B cell (primary cell): ENCODE data around the gene STMP1. TPM values are rescaled to one million over a fixed set of nuclear protein-coding genes. Genes with fewer than 3 reads are reported as not detected.

Source experiments
- ATAC-seq: fragments of 200-7000 bp; cut with Tn5 transposase; one replicate; pipeline ENCODE4 v1.10.0; 2021; ENCODE audit warnings: low read depth, mild to moderate bottlenecking, moderate number of reproducible peaks, moderate library complexity
- CTCF ChIA-PET: fragments of 350-600 bp; sonication (Branson Sonifier 250); formaldehyde crosslinking; loops from one replicate; lab custom pipeline; 2021; ENCODE audit warnings: antibody characterized with exemption, inconsistent platforms; lab: Charles Lee
- POLR2A ChIA-PET: fragments of 350-600 bp; sonication (Branson Sonifier 250); formaldehyde crosslinking; loops from one replicate; lab custom pipeline; 2021; ENCODE audit warnings: antibody characterized with exemption; lab: Charles Lee
- DNase-seq: peaks from one replicate; pipeline ENCODE4 v3.0.0; 2013
- H2AFZ ChIP-seq: 2 replicates; pipeline ENCODE4 v1.6.1; 2012; ENCODE audit warnings: mild to moderate bottlenecking, low read depth, low read length; ENCODE audit not compliant: insufficient read depth, poor library complexity, severe bottlenecking
- H3K27ac ChIP-seq, 2 donors: 1 replicate in 1 of 2; 2 replicates in 1 of 2; pipeline ENCODE4 v1.5.1; 2012 to 2013; ENCODE audit warnings: low read length in 2 of 2, mild to moderate bottlenecking in 2 of 2, moderate library complexity in 1 of 2
- H3K27me3 ChIP-seq, 4 experiments: fragments of 200-600 bp in 1 of 4; sonication (generic) in 1 of 4; replicated peaks in 1 of 4; 1 replicate in 2 of 4; 2 replicates in 2 of 4; pipeline versions ENCODE4 v1.6.1 to v1.7.0; 2013 to 2016; ENCODE audit warnings: low read length in 3 of 4, mild to moderate bottlenecking in 2 of 4, mixed read lengths in 1 of 4, moderate library complexity in 1 of 4; ENCODE audit not compliant: insufficient read depth in 4 of 4, control insufficient read depth in 3 of 4; ENCODE audit errors: control extremely low read depth in 1 of 4
- H3K36me3 ChIP-seq, 2 experiments: replicated peaks in 1 of 2; 1 replicate in 1 of 2; 2 replicates in 1 of 2; pipeline versions ENCODE4 v1.6.1 to v1.7.1; 2013; ENCODE audit warnings: low read length in 1 of 2; ENCODE audit not compliant: insufficient read depth in 2 of 2, control insufficient read depth in 1 of 2; ENCODE audit errors: control extremely low read depth in 1 of 2, extremely low read depth in 1 of 2
- H3K4me1 ChIP-seq, 2 donors: fragments of 200-600 bp in 1 of 2; sonication (generic) in 1 of 2; 1 replicate in 1 of 2; 2 replicates in 1 of 2; pipeline versions ENCODE4 v1.5.1 to v1.6.1; 2013 to 2017; ENCODE audit warnings: low read length in 2 of 2; ENCODE audit not compliant: control insufficient read depth in 2 of 2, insufficient read depth in 2 of 2
- H3K4me2 ChIP-seq: replicated peaks from 2 replicates; pipeline ENCODE3; 2012; ENCODE audit warnings: mild to moderate bottlenecking, low read depth, low read length; ENCODE audit not compliant: poor library complexity, severe bottlenecking
- H3K4me3 ChIP-seq, 5 experiments: fragments of 200-600 bp in 1 of 5; sonication (generic) in 1 of 5; 1 replicate in 3 of 5; 2 replicates in 2 of 5; pipeline versions ENCODE4 v1.5.1 to v1.7.0; 2011 to 2016; ENCODE audit warnings: low read length in 4 of 5, mild to moderate bottlenecking in 4 of 5, low read depth in 2 of 5, control low read depth in 1 of 5, moderate library complexity in 1 of 5; ENCODE audit not compliant: insufficient read depth in 1 of 5; ENCODE audit errors: control extremely low read depth in 1 of 5, extremely low read depth in 1 of 5
- H3K79me2 ChIP-seq: fragments of 200-600 bp; sonication (generic); one replicate; pipeline ENCODE4 v1.6.0; 2016; ENCODE audit warnings: low read length; ENCODE audit not compliant: control insufficient read depth, insufficient read depth
- H3K9ac ChIP-seq: fragments of 200-600 bp; sonication (generic); 2 replicates; pipeline ENCODE4 v1.6.1; 2017; ENCODE audit warnings: mild to moderate bottlenecking, low read length, moderate library complexity
- H3K9me3 ChIP-seq, 3 donors: one replicate each; pipeline versions ENCODE4 v1.6.1 to v1.7.1; 2013; ENCODE audit warnings: low read length in 2 of 3; ENCODE audit not compliant: control insufficient read depth in 2 of 3, insufficient read depth in 1 of 3; ENCODE audit errors: control extremely low read depth in 1 of 3
- H4K20me1 ChIP-seq: 2 replicates; pipeline ENCODE4 v1.6.0; 2012; ENCODE audit warnings: mild to moderate bottlenecking, low read length; ENCODE audit not compliant: insufficient read depth, control insufficient read depth, poor library complexity, severe bottlenecking
- H3K27ac Mint-ChIP-seq: one replicate; pipeline ENCODE4 v1.8.0; 2021; ENCODE audit warnings: mixed read lengths
- H3K27me3 Mint-ChIP-seq: one replicate; pipeline ENCODE4 v1.8.0; 2021; ENCODE audit warnings: mixed read lengths
- H3K4me1 Mint-ChIP-seq: one replicate; pipeline ENCODE4 v1.8.0; 2021; ENCODE audit warnings: mixed read lengths
- H3K4me3 Mint-ChIP-seq: one replicate; pipeline ENCODE4 v1.8.0; 2021; ENCODE audit warnings: mixed read lengths
- H3K9me3 Mint-ChIP-seq: one replicate; pipeline ENCODE4 v1.8.0; 2022; ENCODE audit warnings: mixed read lengths; ENCODE audit not compliant: insufficient read depth
- EZH2 ChIP-seq: IDR thresholded peaks from 2 replicates; pipeline ENCODE4 v1.6.1; 2012; ENCODE audit warnings: borderline replicate concordance, low read depth, mild to moderate bottlenecking, moderate library complexity, low read length; ENCODE audit not compliant: insufficient read depth, poor library complexity, severe bottlenecking
- whole genome bisulfite sequencing: methylation state at CpG from one replicate; pipeline ENCODE4 v1.1.5; 2013; ENCODE audit warnings: missing lambda C conversion rate; ENCODE audit not compliant: insufficient coverage; 5-methylcytosine and 5-hydroxymethylcytosine counted together
- intact Hi-C: fragments of 100-400 bp; cut with micrococcal nuclease; formaldehyde crosslinking; loops from one replicate; pipeline ENCODE4 v1.10.0; 2022
- polyA plus RNA-seq: library from polyadenylated mRNA; depleted of rRNA; stranded (reverse); fragments of >200 nt; gene quantifications from 2 replicates; pipeline ENCODE4 v1.2.3, GENCODE V29; 2012
- total RNA-seq, 2 donors: library from RNA; stranded (reverse); fragments of 120-200 nt in 1 of 2; gene quantifications; 1 replicate in 1 of 2; 2 replicates in 1 of 2; pipeline versions ENCODE4 v1.2.3 to v1.2.4, GENCODE V29; 2013 to 2022
- TF ChIP-seq, protein P1 (sequence below): fragments of 200-600 bp; IDR thresholded peaks from one replicate; pipeline ENCODE4 v1.8.0; 2022; ENCODE audit warnings: antibody characterized with exemption, mild to moderate bottlenecking

Gene STMP1
- total and polyA plus RNA-seq, 2 donors (not counting 1 experiment from before 2014, with no cell fraction given) = 11.0 to 33.5 TPM

DNA sequence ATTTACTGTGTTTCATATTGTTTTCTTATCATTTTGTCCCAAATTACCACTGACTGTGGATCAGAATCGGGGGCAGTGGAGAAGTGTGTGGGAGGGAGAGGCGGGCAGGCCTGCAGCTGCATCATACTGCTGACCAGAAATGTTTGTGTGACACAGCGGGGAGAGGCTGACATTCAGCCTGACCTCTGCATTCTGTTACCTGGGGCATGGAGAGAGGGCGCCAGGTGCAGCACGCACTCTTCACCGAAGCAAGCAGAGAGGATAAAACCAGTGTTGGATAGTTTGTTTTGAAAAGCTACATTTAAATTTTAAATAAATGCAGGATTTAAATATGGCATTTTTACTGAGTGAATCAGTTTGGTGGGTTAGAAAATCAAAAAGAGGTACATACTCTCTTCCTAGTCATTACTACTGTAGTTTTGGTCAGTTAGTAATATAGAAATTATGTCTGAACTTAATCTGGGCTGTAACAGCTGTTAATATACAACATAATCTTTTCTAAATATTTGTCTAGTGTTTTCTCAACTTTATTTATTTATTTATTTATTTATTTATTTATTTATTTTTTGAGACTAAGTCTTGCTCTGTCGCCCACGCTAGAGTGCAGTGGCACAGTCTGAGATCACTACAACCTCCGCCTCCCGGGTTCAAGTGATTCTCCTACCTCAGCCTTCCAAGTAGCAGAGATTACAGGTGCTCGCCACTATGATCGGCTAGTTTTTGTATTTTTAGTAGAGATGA is 8.8 kb upstream of the STMP1 start:
- DNase-seq = no peak
- no peak for TF ChIP-seq EZH2
- TF ChIP-seq, protein P1, sequence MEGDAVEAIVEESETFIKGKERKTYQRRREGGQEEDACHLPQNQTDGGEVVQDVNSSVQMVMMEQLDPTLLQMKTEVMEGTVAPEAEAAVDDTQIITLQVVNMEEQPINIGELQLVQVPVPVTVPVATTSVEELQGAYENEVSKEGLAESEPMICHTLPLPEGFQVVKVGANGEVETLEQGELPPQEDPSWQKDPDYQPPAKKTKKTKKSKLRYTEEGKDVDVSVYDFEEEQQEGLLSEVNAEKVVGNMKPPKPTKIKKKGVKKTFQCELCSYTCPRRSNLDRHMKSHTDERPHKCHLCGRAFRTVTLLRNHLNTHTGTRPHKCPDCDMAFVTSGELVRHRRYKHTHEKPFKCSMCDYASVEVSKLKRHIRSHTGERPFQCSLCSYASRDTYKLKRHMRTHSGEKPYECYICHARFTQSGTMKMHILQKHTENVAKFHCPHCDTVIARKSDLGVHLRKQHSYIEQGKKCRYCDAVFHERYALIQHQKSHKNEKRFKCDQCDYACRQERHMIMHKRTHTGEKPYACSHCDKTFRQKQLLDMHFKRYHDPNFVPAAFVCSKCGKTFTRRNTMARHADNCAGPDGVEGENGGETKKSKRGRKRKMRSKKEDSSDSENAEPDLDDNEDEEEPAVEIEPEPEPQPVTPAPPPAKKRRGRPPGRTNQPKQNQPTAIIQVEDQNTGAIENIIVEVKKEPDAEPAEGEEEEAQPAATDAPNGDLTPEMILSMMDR = no peak
- H3K9ac ChIP-seq = no peak overlapping the region
- no peak overlapping the region for H3K4me2 ChIP-seq
- no peaks in the 10 kb centered on the region for H3K79me2 ChIP-seq
- H3K27ac Mint-ChIP-seq = no peak overlapping the region
- POLR2A ChIA-PET = no interaction called here
- no peak overlapping the region for H2AFZ ChIP-seq
- peaks cover 2 to 8% of the 10 kb centered on the region in 2 experiments for H3K36me3 ChIP-seq
- intact Hi-C loops = no loop called here
- CTCF ChIA-PET = interaction anchor here (0.5 to 0.7 kb wide), 2 partner anchors 19 to 142 kb away, joined by 3 read pairs; no protein-coding TSS in a partner anchor
- no peak for ATAC-seq
- H3K9me3 ChIP-seq = no peaks in the 10 kb centered on the region
- no peaks in the 10 kb centered on the region for H3K4me1 ChIP-seq
- H3K27me3 ChIP-seq = no peaks in the 10 kb centered on the region
- no peaks in the 10 kb centered on the region for H3K4me1 Mint-ChIP-seq
- H3K27ac ChIP-seq = no peak overlapping the region
- WGBS = 96% methylated on average over 6 of the region's 12 CpGs
- no peak overlapping the region for H3K4me3 Mint-ChIP-seq
- no peaks in the 10 kb centered on the region for H4K20me1 ChIP-seq
- no peaks in the 10 kb centered on the region for H3K27me3 Mint-ChIP-seq
- H3K9me3 Mint-ChIP-seq = no peaks in the 10 kb centered on the region
- no peak overlapping the region for H3K4me3 ChIP-seq

DNA sequence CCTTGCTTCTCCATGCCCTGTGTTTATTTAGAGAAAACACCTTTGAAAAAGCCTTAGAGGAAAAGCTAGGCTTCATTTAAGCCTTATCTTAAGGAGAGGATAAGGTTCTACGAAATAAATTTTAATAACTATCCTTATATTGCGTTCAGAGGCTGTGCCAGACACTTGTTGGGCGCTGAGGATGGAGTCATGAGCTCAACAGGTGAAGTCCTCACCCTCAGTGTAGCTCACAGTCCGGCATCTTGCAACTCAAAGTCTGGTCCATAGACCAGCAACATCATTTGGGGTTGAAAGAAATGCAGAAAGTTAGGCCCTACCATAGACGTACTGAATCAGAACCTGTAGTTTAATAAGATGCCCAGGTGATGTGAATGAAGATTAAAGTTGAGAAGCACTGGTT is 3.8 kb upstream of the STMP1 start:
- CTCF ChIA-PET = interaction anchor here (0.6 to 6.4 kb wide), 3 partner anchors 14 to 448 kb away, joined by 3 to 46 read pairs (median 8); no protein-coding TSS in a partner anchor
- Histone ChIP-seq H2AFZ (no peak overlapping the region), H3K9ac (no peak overlapping the region), H3K9me3 (no peaks in the 10 kb centered on the region), H3K36me3 (no peaks in the 10 kb centered on the region), H3K4me3 (no peak overlapping the region), H3K79me2 (peaks cover 12% of the 10 kb centered on the region), H3K4me2 (no peak overlapping the region), H3K27me3 (no peaks in the 10 kb centered on the region), H3K4me1 (peaks cover 10 to 16% of the 10 kb centered on the region in 2 donors), H4K20me1 (no peaks in the 10 kb centered on the region), H3K27ac (no peak overlapping the region)
- no peaks in the 10 kb centered on the region for H3K9me3 Mint-ChIP-seq
- H3K27ac Mint-ChIP-seq = no peak overlapping the region
- H3K4me3 Mint-ChIP-seq = no peak overlapping the region
- POLR2A ChIA-PET = interaction anchor here (0.6 kb wide), 1 partner anchor 185 kb away, joined by 3 read pairs; no protein-coding TSS in a partner anchor
- ATAC-seq (no peak), DNase-seq (no peak)
- intact Hi-C loops = no loop called here
- TF ChIP-seq, protein P1 = no peak
- 91% methylated on average over 4 of the region's 5 CpGs for WGBS
- peaks cover 13% of the 10 kb centered on the region for H3K4me1 Mint-ChIP-seq
- H3K27me3 Mint-ChIP-seq = no peaks in the 10 kb centered on the region
